ENCODE data around the gene NDUFA8. TPM values are rescaled to one million over a fixed set of nuclear protein-coding genes. Genes with fewer than 3 reads are reported as not detected.
A peak's percentile ranks its signal among the peaks of the same experiment; 100 is the strongest.

Gene NDUFA8
- 58.6 TPM for polyA plus RNA-seq (ENCODE audit: insufficient read length)

DNA sequence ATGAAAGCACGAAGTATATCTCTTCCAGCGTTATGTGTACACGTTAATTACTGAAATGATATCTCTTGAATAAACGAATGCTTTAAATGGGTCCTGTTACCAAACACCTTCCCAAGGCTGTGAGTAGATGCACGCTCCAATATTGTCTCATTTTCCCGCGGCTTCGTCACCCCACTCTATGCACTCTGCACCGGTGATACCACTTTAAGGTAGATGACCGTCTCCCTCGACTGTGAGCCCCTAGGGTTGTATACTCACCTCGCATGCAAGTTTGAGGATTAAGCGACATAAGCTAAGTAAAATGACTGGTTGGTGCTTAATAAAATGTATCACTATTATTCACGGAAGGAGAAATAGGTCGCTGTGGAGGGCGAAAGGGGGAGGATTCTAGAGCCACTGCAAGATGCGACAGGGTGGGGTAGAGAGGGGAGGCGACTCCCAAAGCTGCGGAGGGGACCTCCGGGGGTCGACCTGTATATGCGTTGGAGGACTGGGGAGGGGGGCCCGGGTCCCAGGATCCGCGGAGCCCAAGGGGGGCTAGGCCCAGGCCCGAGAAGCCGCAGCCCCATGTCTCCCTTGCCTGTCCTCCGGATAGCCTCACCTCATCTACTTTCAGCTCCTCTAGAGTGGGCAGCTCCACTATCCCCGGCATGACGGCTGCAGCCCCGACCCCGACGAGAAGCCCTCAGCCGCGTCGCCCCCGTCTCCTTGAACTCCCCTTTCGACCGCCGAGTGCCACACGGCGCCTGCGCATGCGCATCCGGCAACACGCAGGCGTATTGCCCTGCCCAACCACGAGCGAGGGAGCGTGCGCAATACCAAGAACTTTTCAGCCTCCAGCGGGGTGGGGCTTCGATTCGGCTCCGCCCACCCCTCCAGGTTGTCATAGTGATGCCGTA is at the start of gene NDUFA8, which contains the start of gene MORN5:
Gene NDUFA8 (minus strand): TSS at position 754 of the 899 bp plus-strand sequence. CDS start 102 bp downstream, at position 652.
Gene MORN5 (plus strand): TSS at position 883 of the 899 bp plus-strand sequence. CDS start 65 bp downstream, outside the sequence.
- DNase-seq: peak; percentile 97

DNA sequence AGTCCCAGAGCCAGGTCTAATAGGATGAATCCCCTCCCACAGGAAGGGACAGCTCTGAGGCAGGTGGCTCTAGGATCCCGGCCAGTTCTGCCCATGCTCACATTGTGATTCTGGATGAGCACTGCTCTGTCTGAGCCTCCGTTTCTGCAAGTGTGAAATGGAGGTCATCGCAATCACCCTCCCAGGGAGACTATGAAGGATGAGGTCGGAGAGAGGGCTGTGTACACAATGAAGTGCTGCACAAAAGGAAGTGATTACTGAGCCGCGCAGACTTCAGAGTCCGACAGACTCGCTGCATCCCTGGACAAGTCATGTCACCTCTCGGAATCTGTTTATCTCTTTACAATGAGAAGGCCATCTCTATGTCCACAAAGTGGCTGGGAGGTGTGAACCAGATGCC is 47.5 kb upstream of the NDUFA8 start:
- DNase-seq: no peak

DNA sequence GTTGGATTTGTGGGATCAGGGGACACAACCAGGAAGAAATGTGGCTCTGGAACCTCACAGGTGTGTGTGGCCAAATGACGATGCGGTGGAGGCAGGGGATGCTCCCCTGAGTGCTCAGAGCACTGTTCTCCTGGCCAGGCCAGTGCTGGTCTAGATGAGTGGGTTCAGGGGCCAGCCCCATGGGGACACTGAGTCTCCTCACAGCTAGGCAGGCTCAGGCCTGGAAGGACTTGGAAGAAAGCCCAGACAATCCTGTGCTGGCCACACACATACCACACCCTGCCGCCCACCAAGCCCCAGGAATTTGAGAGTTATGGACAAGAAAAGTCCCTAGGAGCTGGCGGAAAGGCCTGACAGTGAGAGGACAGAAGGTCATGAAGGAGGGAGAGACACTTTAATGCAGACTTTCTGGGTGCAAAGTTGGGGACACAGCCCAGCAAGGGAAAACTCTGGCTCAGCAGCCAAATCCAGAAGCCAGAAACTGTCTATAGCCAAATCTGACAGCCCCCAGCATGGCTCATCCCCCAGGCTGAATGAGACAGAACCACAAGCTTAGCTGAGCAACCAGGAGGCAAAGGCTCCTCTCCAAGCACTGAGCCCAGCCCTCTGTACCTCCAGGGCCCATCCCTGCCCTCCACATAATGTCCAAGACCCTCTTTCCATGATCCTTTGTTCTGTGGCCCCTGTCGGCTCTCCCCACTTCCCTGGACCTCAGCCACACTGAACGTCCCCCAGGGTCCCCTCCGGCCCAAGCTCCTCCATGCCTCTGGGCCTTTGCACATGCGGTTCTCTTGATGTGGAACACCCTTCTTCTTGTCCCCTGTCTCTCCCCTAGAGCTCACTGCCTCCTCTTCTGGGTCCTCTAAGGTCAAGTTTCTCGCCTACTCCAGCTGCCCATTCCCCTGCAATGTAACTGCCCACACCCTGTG is 46.8 kb upstream of the NDUFA8 start:
- DNase-seq: no peak

DNA sequence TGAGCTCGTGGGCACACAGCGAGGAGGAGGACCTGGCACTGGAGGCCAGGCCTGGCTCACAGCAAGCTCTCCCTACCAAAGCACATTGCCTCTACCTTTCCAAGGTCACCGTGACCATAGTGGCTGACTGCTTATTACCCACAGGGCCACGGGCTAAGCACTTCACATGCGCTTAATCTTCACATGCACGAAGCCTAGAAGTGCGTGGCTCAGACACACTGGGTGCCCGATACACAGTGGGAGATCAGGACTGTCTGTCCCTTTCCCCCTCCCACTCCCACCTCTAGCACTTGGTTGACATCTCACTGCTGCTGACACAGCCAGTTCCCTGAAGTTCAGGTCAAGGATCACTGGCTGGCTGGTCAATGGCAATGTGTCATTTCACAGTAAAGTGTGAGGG is 45.6 kb upstream of the NDUFA8 start:
- DNase-seq: no peak

DNA sequence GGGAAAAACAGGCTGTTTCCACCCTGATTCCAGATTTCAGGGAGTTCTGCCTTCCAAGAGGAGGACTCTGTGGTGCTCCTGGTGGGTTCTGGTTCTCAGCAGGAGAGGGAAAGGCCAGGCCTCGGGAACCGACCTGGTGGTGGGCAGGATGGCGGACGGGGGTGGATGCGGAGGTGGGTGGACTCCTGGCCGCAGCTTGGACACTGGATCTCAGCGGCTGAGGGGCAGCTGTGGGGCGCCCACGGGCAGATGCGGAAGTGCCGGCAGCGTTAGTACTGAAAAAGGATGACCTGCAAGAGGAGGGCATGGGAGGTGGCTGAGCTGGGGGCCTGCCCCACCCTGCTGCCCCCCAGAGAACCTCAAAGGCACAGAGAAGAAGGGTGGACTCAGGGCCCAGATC is 44.9 kb upstream of the NDUFA8 start:
- no peak for DNase-seq

DNA sequence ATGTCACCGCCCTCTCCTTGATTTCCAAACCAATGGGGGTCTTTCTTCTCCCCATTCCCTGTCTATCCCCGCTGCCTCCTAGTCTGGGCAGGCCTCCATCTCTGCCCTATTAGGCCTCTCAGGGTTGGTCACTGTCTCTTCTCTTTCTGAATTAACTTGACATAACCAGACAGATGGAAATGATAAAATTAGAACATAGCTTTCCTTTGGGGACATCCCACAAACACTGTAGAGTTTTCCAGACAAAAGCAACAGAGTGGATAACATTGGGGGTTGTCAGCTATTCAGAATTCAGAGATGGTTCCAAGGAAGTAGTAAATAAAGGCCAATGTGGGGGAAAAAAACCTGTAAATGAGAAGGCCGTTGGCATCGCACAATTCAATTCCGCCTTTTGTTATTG is 44.5 kb upstream of the NDUFA8 start:
- DNase-seq: peak; percentile 45

DNA sequence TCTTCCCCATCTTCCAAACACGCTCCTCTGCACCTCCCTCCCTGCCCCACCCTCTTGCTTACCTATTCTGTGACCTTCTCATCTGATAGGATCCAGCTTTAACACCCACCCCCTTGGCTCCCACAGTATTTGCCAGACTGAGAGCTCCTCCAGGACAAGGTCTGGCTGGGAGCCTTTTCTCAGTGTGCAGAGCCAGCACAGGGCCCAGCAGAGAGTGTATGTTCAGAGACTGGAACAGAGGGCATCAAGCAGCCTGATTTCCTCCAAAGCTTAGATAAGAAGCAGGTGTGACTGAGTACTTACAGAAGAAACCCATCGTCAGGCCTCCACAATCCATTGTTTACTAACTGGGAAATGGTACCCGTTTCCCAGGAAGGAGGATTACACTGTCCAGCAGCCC is 42.5 kb upstream of the NDUFA8 start:
- no peak for DNase-seq

DNA sequence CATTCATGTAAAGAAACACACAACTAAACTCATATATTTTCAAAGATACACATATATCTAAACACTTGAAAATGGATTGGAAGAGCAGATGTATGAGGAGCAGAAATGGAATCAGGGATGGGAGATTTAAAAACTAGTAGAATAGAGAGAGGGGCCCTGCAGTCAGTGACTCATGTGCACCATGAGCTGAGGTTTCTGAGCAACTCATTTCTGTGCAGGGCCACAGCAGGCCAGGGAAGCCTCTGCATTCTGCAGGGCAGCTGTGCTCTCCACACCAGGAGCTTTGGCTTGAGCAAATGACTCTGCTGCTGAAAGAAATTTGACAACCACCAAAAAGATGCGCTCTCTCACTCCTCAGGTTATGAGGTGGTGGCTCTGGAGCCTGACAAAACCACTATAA is 42.1 kb upstream of the NDUFA8 start:
- no peak for DNase-seq

DNA sequence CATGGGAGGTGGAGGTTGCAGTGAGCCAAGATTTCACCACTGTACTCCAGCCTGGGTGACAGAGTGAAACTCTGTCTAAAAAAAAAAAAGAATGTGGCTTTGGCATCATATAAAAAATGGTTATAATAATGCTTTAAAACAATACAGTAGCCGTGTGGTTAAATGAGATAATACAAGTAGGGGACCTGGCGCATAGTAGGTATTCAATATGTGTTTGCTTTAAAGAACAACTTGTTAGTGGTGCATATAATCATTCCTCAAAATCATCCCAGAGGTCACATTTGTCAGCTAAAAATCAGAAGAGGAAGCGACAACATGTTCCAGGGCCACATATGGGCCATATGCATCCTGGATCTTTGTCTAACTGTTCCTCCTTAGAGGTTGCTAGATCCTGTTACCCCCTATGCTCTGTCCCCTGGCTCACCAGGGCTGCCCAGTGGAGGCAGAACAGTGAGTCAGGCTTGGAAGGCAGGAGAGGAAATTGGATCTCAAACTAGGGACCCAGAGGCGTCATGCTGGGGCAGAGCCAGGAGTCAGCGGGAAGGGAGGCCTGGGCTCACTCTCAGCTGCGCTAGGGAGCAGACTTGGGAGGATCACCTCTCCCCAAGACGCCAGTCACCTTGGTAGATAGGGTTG is 41.5 kb upstream of the NDUFA8 start:
- peak; percentile 41 for DNase-seq

DNA sequence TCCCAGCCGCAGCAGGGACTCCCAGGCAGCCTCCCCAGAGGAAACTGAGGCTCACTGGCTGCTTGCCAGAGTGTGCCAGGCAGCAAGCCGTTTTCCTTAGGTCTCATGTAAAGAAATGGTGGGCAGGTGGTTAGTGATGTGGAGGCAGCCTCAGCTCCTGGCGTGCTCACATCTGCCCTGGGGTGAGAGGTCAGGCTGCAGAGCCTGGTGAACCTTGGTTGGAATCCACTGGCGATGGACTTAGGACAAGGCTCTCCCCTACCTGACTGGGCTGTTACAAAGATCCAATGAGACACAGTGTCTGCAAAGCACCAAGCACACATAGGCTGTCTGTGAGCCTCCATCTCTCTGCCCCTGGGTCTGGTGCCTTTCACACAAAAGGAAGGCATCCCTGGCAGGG is 38.3 kb upstream of the NDUFA8 start:
- DNase-seq: no peak

DNA sequence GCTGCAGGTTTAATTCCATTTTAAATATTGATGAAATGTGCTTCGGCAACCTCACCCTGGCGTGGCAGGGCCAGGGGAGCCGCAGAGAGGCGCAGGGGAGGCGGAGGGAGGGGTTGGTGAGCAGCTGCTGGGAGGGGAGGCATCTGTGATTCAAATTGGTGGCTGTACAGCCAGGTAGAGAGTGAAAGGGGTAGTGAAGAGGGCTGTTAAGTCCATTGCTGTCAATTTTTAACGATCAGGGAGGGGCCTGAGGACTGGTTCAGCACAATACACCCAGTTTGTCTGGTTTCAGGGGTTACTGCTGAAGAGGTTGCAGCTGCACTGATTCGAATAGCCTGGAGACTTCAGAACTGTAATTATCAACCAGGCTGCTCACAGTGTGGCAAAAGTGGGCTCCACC is 37.8 kb upstream of the NDUFA8 start:
- DNase-seq: no peak

DNA sequence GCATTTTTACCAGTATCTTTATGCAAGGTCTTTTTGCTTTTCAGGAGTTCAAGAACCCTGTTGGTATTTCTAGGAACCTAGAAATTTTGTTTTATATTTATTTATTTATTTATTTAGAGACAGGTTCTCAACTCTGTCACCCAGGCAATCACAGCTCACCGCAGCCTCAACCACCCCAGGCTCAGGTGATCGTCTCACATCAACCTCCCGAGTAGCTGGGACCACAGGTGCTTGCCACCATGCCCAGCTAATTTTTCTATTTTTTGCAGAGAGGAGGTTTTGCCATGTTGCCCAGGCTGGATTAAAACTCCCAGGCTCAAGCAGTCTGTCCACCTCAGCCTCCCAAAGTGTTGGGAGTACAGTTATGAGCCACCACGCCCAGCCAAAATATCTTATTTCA is 36.3 kb upstream of the NDUFA8 start:
- DNase-seq: no peak

DNA sequence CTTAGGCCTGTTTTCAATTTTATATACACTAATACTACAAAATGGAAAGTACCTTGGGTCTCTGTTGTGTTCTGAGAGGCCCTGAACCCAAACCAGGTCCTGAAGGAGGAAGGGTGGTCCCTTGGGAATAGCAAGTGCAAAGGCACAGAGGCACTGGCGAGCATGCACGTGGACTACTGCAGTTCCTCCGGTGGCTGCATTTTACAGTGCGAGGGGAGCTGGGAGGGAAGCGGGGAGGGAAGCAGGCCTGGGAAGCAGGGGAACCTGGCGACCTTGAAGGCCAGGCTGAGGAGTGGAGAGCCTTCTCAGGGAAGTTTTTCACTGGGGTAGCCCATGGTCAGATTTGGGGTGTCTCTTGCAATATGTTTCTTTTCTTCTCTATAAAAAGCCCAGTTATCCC is 34.1 kb upstream of the NDUFA8 start:
- no peak for DNase-seq

DNA sequence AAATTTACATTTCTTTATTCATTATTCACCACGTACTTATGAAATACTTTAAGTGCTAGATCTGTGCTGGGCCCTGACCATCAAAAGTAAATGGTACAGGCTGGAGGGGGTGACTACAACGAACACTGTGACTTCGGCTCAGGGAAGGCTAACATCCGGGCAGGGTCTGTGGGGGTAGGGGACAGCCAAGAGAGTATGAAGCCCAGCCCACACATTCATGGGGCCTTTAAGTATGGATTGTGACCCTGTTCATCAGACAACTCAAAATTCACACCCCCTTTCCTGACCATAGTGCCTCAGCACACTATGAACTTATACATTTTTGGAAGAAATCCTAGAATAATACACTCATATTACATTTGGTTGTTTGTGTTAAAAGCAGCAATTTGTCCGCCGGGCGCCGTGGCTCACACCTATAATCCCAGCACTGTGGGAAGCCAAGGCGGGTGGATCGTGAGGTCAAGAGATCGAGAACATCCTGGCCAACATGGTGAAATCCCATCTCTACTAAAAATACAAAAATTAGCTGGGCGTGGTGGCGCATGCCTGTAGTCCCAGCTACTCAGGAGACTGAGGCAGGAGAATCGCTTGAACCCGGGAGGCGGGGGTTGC is 33.4 kb upstream of the NDUFA8 start:
- no peak for DNase-seq

DNA sequence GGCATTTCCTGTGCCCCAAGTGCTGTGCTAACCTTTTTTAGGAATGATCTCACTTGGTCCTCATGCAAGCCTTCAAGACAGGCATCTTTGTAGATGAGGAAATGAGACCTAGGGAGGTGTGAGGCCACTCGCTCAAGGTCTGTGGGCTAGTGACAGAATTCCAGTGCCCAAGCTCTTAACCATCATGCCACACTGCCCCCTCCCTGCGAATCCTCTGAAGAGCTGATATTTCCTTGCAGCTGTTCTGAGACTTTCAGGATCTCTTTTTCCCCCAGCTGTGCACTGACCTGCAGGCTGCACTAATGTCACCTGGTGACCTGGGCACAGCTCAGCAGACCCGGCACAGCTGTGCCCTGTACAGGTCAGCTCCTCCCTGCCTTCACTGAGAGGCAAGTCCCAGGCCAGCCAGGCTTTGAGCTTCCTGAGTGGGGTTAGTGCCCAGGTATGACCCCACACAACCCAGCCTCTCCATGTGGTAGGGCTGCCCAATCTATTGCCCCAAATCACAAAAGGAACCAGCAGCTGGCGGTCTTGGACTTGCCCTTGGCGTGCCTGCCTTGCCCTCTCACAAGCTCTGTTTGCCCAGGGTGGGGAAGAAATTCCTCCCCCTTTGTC is 32.8 kb upstream of the NDUFA8 start:
- no peak for DNase-seq

DNA sequence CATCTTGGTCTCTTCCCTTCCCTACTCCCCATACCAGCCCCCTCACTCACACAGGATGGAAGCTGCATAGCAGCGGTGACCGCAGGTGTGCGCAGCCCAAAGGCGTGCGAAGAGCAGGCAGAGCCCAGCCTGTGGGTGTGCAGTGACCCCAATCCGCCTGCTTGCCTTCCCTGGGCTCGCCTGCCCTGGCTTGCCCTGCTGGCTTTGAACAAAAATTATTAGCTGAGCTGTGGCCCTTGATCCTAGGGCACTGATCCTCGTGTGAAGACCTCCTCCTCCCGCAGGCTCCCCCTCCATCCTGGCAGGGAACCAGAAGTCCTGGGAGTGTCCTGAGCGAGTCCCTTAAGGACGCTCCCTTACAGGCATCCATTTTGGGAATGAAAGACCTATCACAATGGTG is 32.0 kb upstream of the NDUFA8 start:
- DNase-seq: no peak

DNA sequence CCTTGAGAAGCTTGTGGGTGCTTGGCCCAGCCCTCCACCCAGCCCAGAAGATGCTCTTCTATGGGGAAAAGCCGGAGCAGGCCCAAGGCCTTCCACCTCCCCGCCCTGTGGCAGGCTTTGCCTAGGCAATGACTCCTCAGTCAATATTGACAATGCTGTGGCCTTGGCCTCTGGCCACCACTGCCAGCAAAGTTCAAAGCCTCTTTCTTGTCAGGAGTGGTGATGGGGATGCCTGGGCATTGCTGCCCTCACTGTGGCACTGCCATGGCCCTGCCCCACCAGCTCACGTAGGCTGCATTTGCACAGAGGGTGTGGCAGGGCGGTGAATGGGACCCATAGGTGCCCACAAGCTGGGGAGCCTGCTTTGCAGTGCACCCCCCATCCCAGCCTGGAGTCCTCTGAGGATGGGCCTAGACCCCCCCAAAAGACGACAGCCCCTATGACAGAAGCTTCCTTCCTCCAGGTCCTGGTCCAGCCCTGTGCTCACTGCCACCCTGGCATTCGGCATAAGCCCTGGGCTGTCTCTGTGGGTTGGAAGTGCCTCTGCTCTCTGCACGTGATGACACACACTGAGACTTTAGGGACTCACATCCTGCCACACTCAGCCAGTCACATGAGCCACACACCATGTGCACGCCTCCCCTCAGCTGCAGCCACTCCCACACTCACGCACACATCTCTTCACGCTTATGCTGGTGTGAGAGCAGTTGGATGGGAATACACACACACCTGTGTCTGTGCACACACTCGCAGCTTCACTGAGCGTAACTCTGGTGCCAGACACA is 31.2 kb upstream of the NDUFA8 start:
- no peak for DNase-seq

DNA sequence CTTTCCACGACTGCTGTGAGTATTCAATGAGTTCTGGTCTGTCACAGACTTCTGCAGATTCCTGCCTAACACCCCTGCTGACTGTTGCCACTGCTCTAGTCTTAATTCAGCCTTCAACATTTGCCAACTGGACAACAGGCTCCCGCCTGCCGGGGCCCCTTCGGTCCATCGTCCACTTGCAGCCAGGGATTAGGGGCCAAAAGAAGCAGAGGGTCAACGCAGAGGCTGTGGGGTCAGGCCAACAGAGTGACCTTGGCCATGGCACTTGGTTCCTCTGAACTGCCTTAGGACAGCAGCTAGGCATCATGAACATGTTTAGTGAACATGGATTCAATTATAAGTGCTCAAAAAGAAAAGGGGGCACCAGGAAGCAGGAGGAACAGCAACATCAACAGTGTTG is 28.8 kb upstream of the NDUFA8 start:
- DNase-seq: no peak

DNA sequence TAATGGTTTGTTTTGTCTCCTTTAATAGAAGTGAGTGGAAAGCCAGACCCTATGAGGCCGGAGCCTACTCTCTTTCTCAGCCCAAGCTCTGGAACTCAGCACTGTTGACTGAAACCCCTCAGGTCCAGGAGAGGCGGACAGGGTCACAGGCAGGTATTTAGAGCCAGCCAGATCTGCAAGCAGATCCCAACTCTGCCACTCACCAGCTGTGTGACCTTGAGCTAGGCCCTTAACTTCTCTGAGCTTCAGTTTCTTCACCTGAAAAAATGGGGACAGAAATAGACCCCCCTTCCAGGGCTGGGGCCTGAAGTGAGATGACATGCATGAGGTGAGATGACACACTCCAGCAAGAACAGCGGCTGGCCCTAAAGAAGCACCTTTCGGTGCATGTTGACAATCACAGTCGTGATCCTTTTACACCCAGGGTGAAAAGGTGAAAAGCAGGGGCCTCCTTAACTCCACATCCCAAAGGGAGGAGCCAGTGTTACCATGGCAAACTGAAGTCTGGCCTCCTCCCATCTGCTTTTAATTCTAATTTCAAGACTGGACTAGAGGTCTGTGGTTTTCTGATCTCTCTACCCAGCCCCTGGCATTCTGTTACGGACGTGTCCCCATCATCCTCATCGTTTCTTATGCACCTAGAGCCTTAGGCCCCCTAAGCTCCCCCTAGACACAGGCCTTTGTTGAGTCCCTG is 27.3 kb upstream of the NDUFA8 start:
- DNase-seq: no peak

DNA sequence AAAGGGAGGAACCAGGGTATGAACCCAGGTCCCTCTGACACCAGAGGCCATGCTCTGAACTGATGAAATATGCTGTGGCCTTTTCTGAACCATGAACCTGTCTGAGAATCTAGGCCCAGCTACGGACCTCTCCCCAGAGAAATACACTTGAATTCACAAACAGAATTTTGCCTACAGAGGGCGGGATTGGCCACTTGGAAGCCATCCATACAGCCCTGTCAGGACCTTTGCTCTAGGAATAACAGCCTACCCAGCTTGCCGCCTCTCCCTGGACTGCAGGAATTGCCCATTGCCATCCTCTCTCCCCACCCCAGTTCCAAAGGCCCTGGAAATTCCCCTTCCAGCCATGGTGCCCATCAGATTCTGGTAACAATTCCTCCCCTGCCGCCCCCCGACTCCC is 26.7 kb upstream of the NDUFA8 start:
- DNase-seq: no peak

Measured in hindlimb muscle (tissue), 1 donor.